H1 (cell line): ENCODE results near the gene TTC24. TPM values are rescaled to one million over a fixed set of nuclear protein-coding genes. Genes with fewer than 3 reads are reported as not detected.

Experiments
- CTCF ChIA-PET: fragments of 300-600 bp; sonication (Branson Sonifier 250); formaldehyde crosslinking; loops from one replicate; lab custom pipeline; 2021; ENCODE audit not compliant: partially characterized antibody; lab: Charles Lee
- POLR2A ChIA-PET: fragments of 300-600 bp; sonication (Branson Sonifier 250); formaldehyde crosslinking; loops from one replicate; lab custom pipeline; 2021; ENCODE audit warnings: inconsistent platforms; ENCODE audit not compliant: partially characterized antibody; lab: Charles Lee
- DNase-seq, 2 experiments: peaks; one replicate each; pipeline versions ENCODE4 v3.0.0 to v3.0.0-alpha.2; 2010 to 2022; ENCODE audit warnings: low spot score in 2 of 2, low read depth in 1 of 2, mixed read lengths in 1 of 2
- FAIRE-seq: peaks from 2 replicates; lab custom pipeline; 2011; peaks lifted over from hg19 to GRCh38; lab: Jason Lieb, UNC
- H2AFZ ChIP-seq: 2 replicates; pipeline ENCODE4 v1.8.1; 2012; ENCODE audit warnings: low read length, inconsistent platforms
- H2AK5ac ChIP-seq: 2 replicates; pipeline ENCODE4 v1.6.1; 2013; ENCODE audit warnings: low read depth, low read length
- H2BK120ac ChIP-seq: replicated peaks from 2 replicates; pipeline ENCODE3; 2013; ENCODE audit warnings: low read depth, low read length, inconsistent platforms
- H2BK12ac ChIP-seq: 2 replicates; pipeline ENCODE4 v1.6.1; 2013; ENCODE audit warnings: low read depth, low read length
- H2BK15ac ChIP-seq: 2 replicates; pipeline ENCODE4 v1.6.1; 2013; ENCODE audit warnings: low read length
- H2BK20ac ChIP-seq: 2 replicates; pipeline ENCODE4 v1.6.1; 2013; ENCODE audit warnings: low read length
- H2BK5ac ChIP-seq: 2 replicates; pipeline ENCODE4 v1.6.1; 2013; ENCODE audit warnings: low read depth, low read length
- H3K14ac ChIP-seq: 2 replicates; pipeline ENCODE4 v1.6.1; 2013; ENCODE audit warnings: inconsistent platforms; ENCODE audit not compliant: insufficient read length
- H3K18ac ChIP-seq: 2 replicates; pipeline ENCODE4 v1.6.1; 2013; ENCODE audit warnings: low read length; ENCODE audit errors: extremely low read depth
- H3K23ac ChIP-seq: 2 replicates; pipeline ENCODE4 v1.6.1; 2013; ENCODE audit warnings: inconsistent platforms; ENCODE audit not compliant: insufficient read length
- H3K23me2 ChIP-seq: 2 replicates; pipeline ENCODE4 v1.6.1; 2013; ENCODE audit warnings: low read depth, low read length
- H3K27ac ChIP-seq: 2 replicates; pipeline ENCODE4 v1.6.1; 2011; ENCODE audit warnings: low read depth, low read length, inconsistent platforms
- H3K27me3 ChIP-seq, 4 experiments: replicated peaks in 1 of 4; 1 replicate in 1 of 4; 2 replicates in 3 of 4; pipeline versions ENCODE4 v1.6.1 to v1.8.1; 2011 to 2013; ENCODE audit warnings: low read length in 3 of 4, mild to moderate bottlenecking in 3 of 4, inconsistent platforms in 2 of 4, mixed read lengths in 2 of 4, moderate library complexity in 1 of 4; ENCODE audit not compliant: control insufficient read depth in 3 of 4, insufficient read depth in 3 of 4; ENCODE audit errors: extremely low read depth in 1 of 4
- H3K36me3 ChIP-seq, 4 experiments: 2 replicates each; pipeline versions ENCODE4 v1.6.1 to v1.8.1; 2011 to 2013; ENCODE audit warnings: mild to moderate bottlenecking in 4 of 4, low read length in 3 of 4, moderate library complexity in 2 of 4, control low read depth in 1 of 4, inconsistent platforms in 1 of 4; ENCODE audit not compliant: insufficient read depth in 4 of 4, control insufficient read depth in 2 of 4
- H3K4ac ChIP-seq: replicated peaks from 2 replicates; pipeline ENCODE3; 2013; ENCODE audit warnings: low read length, low read depth, mixed read lengths, inconsistent platforms; ENCODE audit not compliant: insufficient read length
- H3K4me1 ChIP-seq, 4 experiments: replicated peaks in 1 of 4; 1 replicate in 1 of 4; 2 replicates in 3 of 4; pipeline versions ENCODE4 v1.6.1 to v1.8.1; 2011 to 2013; ENCODE audit warnings: low read length in 3 of 4, inconsistent platforms in 2 of 4, mixed read lengths in 1 of 4; ENCODE audit not compliant: insufficient read depth in 4 of 4, control insufficient read depth in 3 of 4
- H3K4me2 ChIP-seq, 2 experiments: 2 replicates each; pipeline versions ENCODE4 v1.6.1 to v1.8.1; 2011 to 2013; ENCODE audit warnings: low read depth in 2 of 2, low read length in 2 of 2, control low read depth in 1 of 2, inconsistent platforms in 1 of 2, mild to moderate bottlenecking in 1 of 2; ENCODE audit not compliant: insufficient read depth in 1 of 2
- H3K4me3 ChIP-seq, 4 experiments: fragments of 200-600, 300-600 bp in 1 of 4; sonication (generic), shearing (Covaris generic), sonication (Bioruptor Twin) in 1 of 4; 2 replicates each; pipeline versions ENCODE4 v1.5.1 to v1.8.1; 2011 to 2016; ENCODE audit warnings: low read length in 4 of 4, low read depth in 3 of 4, control low read depth in 2 of 4, inconsistent platforms in 2 of 4, mild to moderate bottlenecking in 2 of 4, mixed read lengths in 1 of 4, moderate library complexity in 1 of 4; ENCODE audit not compliant: insufficient read depth in 2 of 4; ENCODE audit errors: extremely low read depth in 1 of 4
- H3K56ac ChIP-seq: replicated peaks from 2 replicates; pipeline ENCODE3; 2013; ENCODE audit warnings: low read depth, mild to moderate bottlenecking, mixed read lengths, low read length, inconsistent platforms; ENCODE audit not compliant: insufficient read length
- H3K79me1 ChIP-seq: 2 replicates; pipeline ENCODE4 v1.6.1; 2013; ENCODE audit warnings: low read depth, low read length, control low read depth
- H3K79me2 ChIP-seq, 2 experiments: 2 replicates each; pipeline versions ENCODE4 v1.6.1 to v1.8.1; 2012 to 2013; ENCODE audit warnings: low read length in 2 of 2, mild to moderate bottlenecking in 2 of 2, inconsistent platforms in 1 of 2; ENCODE audit not compliant: insufficient read depth in 2 of 2, control insufficient read depth in 1 of 2
- H3K9ac ChIP-seq, 4 experiments: replicated peaks in 1 of 4; 1 replicate in 1 of 4; 2 replicates in 3 of 4; pipeline versions ENCODE4 v1.6.1 to v1.8.1; 2011 to 2013; ENCODE audit warnings: low read depth in 3 of 4, low read length in 3 of 4, control low read depth in 2 of 4, mild to moderate bottlenecking in 2 of 4, moderate library complexity in 2 of 4, inconsistent platforms in 1 of 4; ENCODE audit errors: extremely low read depth in 1 of 4
- H3K9me3 ChIP-seq, 2 experiments: 2 replicates each; pipeline versions ENCODE4 v1.6.1 to v1.8.1; 2012 to 2013; ENCODE audit warnings: mild to moderate bottlenecking in 2 of 2, moderate library complexity in 2 of 2, control low read depth in 1 of 2, inconsistent platforms in 1 of 2, low read depth in 1 of 2, low read length in 1 of 2, mixed read lengths in 1 of 2; ENCODE audit not compliant: insufficient read depth in 2 of 2
- H4K20me1 ChIP-seq, 2 experiments: replicated peaks in 1 of 2; 2 replicates each; pipeline versions ENCODE3 to v1.8.1; 2011 to 2013; ENCODE audit warnings: inconsistent platforms in 2 of 2, low read length in 2 of 2, mild to moderate bottlenecking in 1 of 2; ENCODE audit not compliant: insufficient read depth in 2 of 2, control insufficient read depth in 1 of 2
- H4K5ac ChIP-seq: 2 replicates; pipeline ENCODE4 v1.6.1; 2013; ENCODE audit warnings: low read length, low read depth, mixed read lengths, inconsistent platforms; ENCODE audit not compliant: insufficient read length
- H4K8ac ChIP-seq: 2 replicates; pipeline ENCODE4 v1.8.0; 2013; ENCODE audit warnings: mild to moderate bottlenecking, moderate library complexity, low read length, inconsistent platforms; ENCODE audit not compliant: insufficient read depth; ENCODE audit errors: extremely low read depth
- H4K91ac ChIP-seq: replicated peaks from 2 replicates; pipeline ENCODE3; 2013; ENCODE audit warnings: low read length, mixed read lengths, inconsistent platforms; ENCODE audit not compliant: insufficient read length
- CTBP2 ChIP-seq: IDR thresholded peaks from 2 replicates; pipeline ENCODE4 v1.7.0; 2011; ENCODE audit warnings: borderline replicate concordance, mild to moderate bottlenecking, moderate library complexity, mixed read lengths, low read length; ENCODE audit not compliant: insufficient read depth, insufficient read length
- CTCF ChIP-seq, 3 experiments: IDR thresholded peaks; 1 replicate in 2 of 3; 2 replicates in 1 of 3; pipeline versions ENCODE4 v1.5.1 to v1.6.1; 2011; ENCODE audit warnings: low read length in 3 of 3, mild to moderate bottlenecking in 3 of 3, inconsistent platforms in 2 of 3, low read depth in 1 of 3, moderate library complexity in 1 of 3; ENCODE audit not compliant: insufficient read depth in 1 of 3; ENCODE audit errors: control extremely low read depth in 1 of 3
- RAD21 ChIP-seq, 2 experiments: IDR thresholded peaks in 1 of 2; conservative IDR thresholded peaks in 1 of 2; 2 replicates each; pipeline ENCODE4 v1.6.1; 2011; ENCODE audit warnings: low read depth in 2 of 2, low read length in 2 of 2, improper control_type of control experiment in 1 of 2, inconsistent platforms in 1 of 2, mild to moderate bottlenecking in 1 of 2, moderate library complexity in 1 of 2
- WGBS, 2 experiments: shearing (Covaris generic) in 1 of 2; methylation state at CpG; one replicate each; pipeline versions ENCODE4 v1.1.6 to v1.1.7; 2013 to 2015; ENCODE audit warnings: low lambda C conversion rate in 2 of 2, mixed read lengths in 2 of 2, inconsistent platforms in 1 of 2, low coverage in 1 of 2, missing lambda C conversion rate in 1 of 2; ENCODE audit not compliant: insufficient replicate concordance in 2 of 2, insufficient coverage in 1 of 2, insufficient read length in 1 of 2; ENCODE audit errors: extremely low coverage in 1 of 2, missing lambda C conversion rate in 1 of 2; 5-methylcytosine and 5-hydroxymethylcytosine counted together
- polyA plus RNA-seq, 7 experiments: library from polyadenylated mRNA; depleted of rRNA in 3 of 7; stranded (reverse) in 5 of 7; unstranded in 2 of 7; fragments of >200 nt in 5 of 7; fragments of 200-250 nt in 2 of 7; gene quantifications; 1 replicate in 5 of 7; 2 replicates in 1 of 7; 4 replicates in 1 of 7; pipeline versions ENCODE4 v1.2.1 to v1.2.3, GENCODE V29; 2011 to 2013; ENCODE audit warnings: missing spikeins in 2 of 7, mixed read lengths in 2 of 7
- total RNA-seq: library from RNA; stranded (reverse); fragmentation: NEBNext Ultra II Directional; extraction: Animal tissue kit (Norgen Biotek cat#: 25700); gene quantifications from 2 replicates; pipeline ENCODE4 v1.2.1, GENCODE V29; 2021

Gene TTC24
- total and polyA plus RNA-seq, 2 of the 8 experiments (the other 6 are each of a cell fraction or from before 2014, with no cell fraction given), result 0.08 TPM; not detected in 1

- TF ChIP-seq CTCF (IDR thresholded peaks at IDR 0.05; ENCODE audit: control extremely low read depth in 1 of 3, insufficient read depth in 1 of 3, low read depth in 1 of 3, low read length in 3 of 3), result peak in 2 of 3 experiments; percentile 42 to 57; a peak in 2 of 4 replicates
- peak; percentile 21 to 45; a peak in 3 of 4 replicates for TF ChIP-seq RAD21 (IDR thresholded peaks at IDR 0.05 in 1 of 2, conservative IDR thresholded peaks at IDR 0.05 in 1 of 2; ENCODE audit: low read depth in 2 of 2, low read length in 2 of 2)
- no peak for TF ChIP-seq CTBP2
- TF ChIP-seq, all 59 proteins: peak for 2
- POLR2A ChIA-PET, result interaction anchor here (1.1 to 6.6 kb wide), 6 partner anchors 10 to 164 kb away, joined by 3 to 66 read pairs (median 5); partner anchors contain the start of genes NAXE and PRCC
- H3K23ac ChIP-seq, result no peak overlapping the region
- H3K79me2 ChIP-seq, result peaks cover 3 to 19% of the 10 kb centered on the region in 2 experiments
- H4K8ac ChIP-seq, result no peak overlapping the region; the same call in 1 of the 2 replicates
- H3K4me2 ChIP-seq, result peak overlapping the region; percentile 55 to 57
- peak overlapping the region; percentile 98 for H2AFZ ChIP-seq
- H3K14ac ChIP-seq, result no peak overlapping the region
- H3K36me3 ChIP-seq, result peaks cover 8 to 13% (median 12%) of the 10 kb centered on the region in 4 experiments
- no peak overlapping the region for H2BK15ac ChIP-seq
- WGBS, 2 experiments, result 10% methylated on average over 6 of the region's 10 CpGs; no CpG with 5 or more reads in 1 of the 2 experiments
- H2BK120ac ChIP-seq, result no peak overlapping the region
- peaks cover 0 to 8% (median 3%) of the 10 kb centered on the region in 4 experiments; a peak in 5 of 7 replicates for H3K4me1 ChIP-seq
- no peaks in the 10 kb centered on the region for H3K9me3 ChIP-seq
- peaks cover 2% of the 10 kb centered on the region; the same call in 1 of the 2 replicates for H3K79me1 ChIP-seq
- no peak overlapping the region for H2BK20ac ChIP-seq
- no peak overlapping the region for H3K27ac ChIP-seq
- H2BK12ac ChIP-seq, result no peak overlapping the region
- no peak for DNase-seq
- no peak overlapping the region for H3K4me3 ChIP-seq
- no peak overlapping the region; the same call in 1 of the 2 replicates for H3K18ac ChIP-seq
- no peak overlapping the region for H3K9ac ChIP-seq
- no peak for FAIRE-seq
- no peak overlapping the region for H4K5ac ChIP-seq
- H3K4ac ChIP-seq, result no peak overlapping the region
- peaks cover 5% of the 10 kb centered on the region; the same call in 1 of the 2 replicates for H3K23me2 ChIP-seq
- H3K27me3 ChIP-seq, result no peaks in the 10 kb centered on the region
- peaks cover 0 to 1% of the 10 kb centered on the region in 2 experiments for H4K20me1 ChIP-seq
- no peak overlapping the region for H2BK5ac ChIP-seq
- no peak overlapping the region for H3K56ac ChIP-seq
- CTCF ChIA-PET, result interaction anchor here (0.6 to 5.7 kb wide), 21 partner anchors 10 to 319 kb away, joined by 3 to 45 read pairs (median 4); partner anchors contain the start of genes IQGAP3, NAXE and NES
- H2AK5ac ChIP-seq, result no peak overlapping the region
- no peak overlapping the region for H4K91ac ChIP-seq
These were observed 23.1 kb downstream of the TTC24 start for GRCh38 chr1:156602557-156602993.
